Small intestine (tissue), 7 donors: ENCODE data around the gene TRPC1. TPM values are rescaled to one million over a fixed set of nuclear protein-coding genes. Genes with fewer than 3 reads are reported as not detected.

Source experiments
- DNase-seq, 2 donors: peaks; one replicate each; pipeline versions ENCODE4 v3.0.0 to v3.0.0-alpha.2; 2013
- FAIRE-seq: peaks from 2 replicates; lab custom pipeline; 2012; peaks lifted over from hg19 to GRCh38; lab: Jason Lieb, UNC
- H3K27ac ChIP-seq, 3 donors: one replicate each; pipeline ENCODE4 v1.5.1; 2013; ENCODE audit warnings: low read length in 2 of 3, mild to moderate bottlenecking in 2 of 3, control low read depth in 1 of 3, inconsistent platforms in 1 of 3, low read depth in 1 of 3, moderate library complexity in 1 of 3
- H3K27me3 ChIP-seq, 3 donors: one replicate each; pipeline ENCODE4 v1.6.1; 2013; ENCODE audit warnings: low read length in 3 of 3, inconsistent platforms in 1 of 3; ENCODE audit not compliant: control insufficient read depth in 3 of 3, insufficient read depth in 3 of 3
- H3K36me3 ChIP-seq, 3 donors: one replicate each; pipeline ENCODE4 v1.6.1; 2013; ENCODE audit warnings: low read length in 3 of 3, inconsistent platforms in 1 of 3, low read depth in 1 of 3, mild to moderate bottlenecking in 1 of 3, moderate library complexity in 1 of 3; ENCODE audit not compliant: control insufficient read depth in 3 of 3, insufficient read depth in 2 of 3
- H3K4me1 ChIP-seq, 3 donors: one replicate each; pipeline ENCODE4 v1.6.1; 2013; ENCODE audit warnings: low read length in 2 of 3, inconsistent platforms in 1 of 3, low read depth in 1 of 3, mild to moderate bottlenecking in 1 of 3, moderate library complexity in 1 of 3; ENCODE audit not compliant: control insufficient read depth in 3 of 3, insufficient read depth in 2 of 3
- H3K4me3 ChIP-seq, 3 donors: one replicate each; pipeline ENCODE4 v1.5.1; 2013; ENCODE audit warnings: low read length in 3 of 3, control low read depth in 1 of 3, inconsistent platforms in 1 of 3, low read depth in 1 of 3, mild to moderate bottlenecking in 1 of 3, moderate library complexity in 1 of 3
- H3K9me3 ChIP-seq, 2 donors: one replicate each; pipeline ENCODE4 v1.6.1; 2013; ENCODE audit warnings: low read depth in 1 of 2, low read length in 1 of 2; ENCODE audit not compliant: control insufficient read depth in 2 of 2, insufficient read depth in 1 of 2
- WGBS, 3 donors: extraction: QIAGEN DNeasy Blood & Tissue Kit; methylation state at CpG; one replicate each; pipeline ENCODE4 v1.1.7; 2013; 5-methylcytosine and 5-hydroxymethylcytosine counted together
- polyA plus RNA-seq, 4 donors: library from polyadenylated mRNA; stranded (reverse) in 3 of 4; unstranded in 1 of 4; fragments of 200-250 nt in 3 of 4; fragments of 120-200 nt in 1 of 4; gene quantifications; one replicate each; pipeline versions ENCODE4 v1.2.1 to v1.2.3, GENCODE V29; 2013
- donor health status: healthy with polysubstance abuse.
- donor health status: control.
- donor health status: control.
- donor health status: Bipolar disorder and iron deficiency.
- donor health status: healthy.

TRPC1 gene
- polyA plus RNA-seq, 4 donors = 0.22 to 4.1 (median 1.1) TPM

DNA sequence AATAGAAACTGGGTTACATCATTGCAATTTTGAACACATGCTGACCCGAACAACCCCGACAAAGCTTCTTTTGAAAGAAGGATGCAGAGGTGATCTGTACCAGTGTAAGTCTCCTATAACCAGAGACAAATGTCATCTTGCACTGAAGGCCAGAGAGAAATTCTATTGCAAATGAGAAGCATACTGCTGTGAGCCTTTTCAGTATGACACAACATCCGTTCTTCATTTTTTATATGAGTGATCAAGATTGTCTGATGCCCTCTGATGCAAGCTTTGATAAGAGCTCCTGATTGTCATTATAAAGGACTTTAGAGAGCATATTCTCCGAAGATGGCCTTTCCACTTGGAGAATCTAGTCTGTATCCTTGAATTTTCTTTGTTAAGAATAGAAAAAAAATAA, 128.2 kb downstream of the TRPC1 start:
- Histone ChIP-seq H3K4me1 (no peaks in the 10 kb centered on the region), H3K4me3 (no peak overlapping the region), H3K27ac (no peak overlapping the region), H3K27me3 (peaks cover 0 to 2% (median 0%) of the 10 kb centered on the region in 3 donors), H3K9me3 (no peaks in the 10 kb centered on the region), H3K36me3 (no peaks in the 10 kb centered on the region)
- no peak for FAIRE-seq
- WGBS, 3 donors = 60 to 87% (median 71%) methylated on average over 4 of the region's 4 CpGs
- DNase-seq = no peak

- DNase-seq (peak in 1 of 2 donors; percentile 28), FAIRE-seq (no peak)
- H3K27ac ChIP-seq = no peak overlapping the region
- H3K9me3 ChIP-seq = no peaks in the 10 kb centered on the region
- no peaks in the 10 kb centered on the region for H3K36me3 ChIP-seq
- peaks cover 0 to 2% (median 0%) of the 10 kb centered on the region in 3 donors for H3K27me3 ChIP-seq
- 35 to 43% (median 37%) methylated on average over 10 of the region's 10 CpGs for WGBS, 3 donors
- no peak overlapping the region for H3K4me3 ChIP-seq
- H3K4me1 ChIP-seq = no peaks in the 10 kb centered on the region
Measured at GRCh38 chr3:142853270-142854168, 129.7 kb downstream of the TRPC1 start.

DNA sequence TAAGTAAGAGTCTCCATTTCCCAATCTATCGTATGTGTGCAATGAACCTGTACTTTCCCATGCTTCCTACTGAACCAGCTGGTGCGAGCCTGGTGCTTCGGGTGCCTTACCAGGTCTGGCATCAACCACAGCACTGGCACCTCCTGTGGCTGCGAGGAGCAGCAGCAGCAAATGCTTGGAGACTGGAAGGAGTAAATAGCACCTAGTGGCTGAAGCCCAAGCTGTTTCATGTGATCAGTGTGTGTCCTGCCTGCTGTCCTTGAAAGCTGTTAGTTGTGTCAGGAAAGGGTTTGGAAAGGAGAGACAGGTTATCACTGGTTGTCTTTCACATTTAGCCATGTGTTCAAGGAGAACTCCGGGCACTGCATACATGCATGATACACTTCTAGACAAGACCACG, 133.2 kb downstream of the TRPC1 start:
- DNase-seq = peak in 1 of 2 donors; percentile 47
- H3K4me3 ChIP-seq = no peak overlapping the region
- H3K36me3 ChIP-seq = no peaks in the 10 kb centered on the region
- no peaks in the 10 kb centered on the region for H3K9me3 ChIP-seq
- H3K27ac ChIP-seq = no peak overlapping the region
- no peaks in the 10 kb centered on the region for H3K4me1 ChIP-seq
- 37 to 62% (median 43%) methylated on average over 6 of the region's 6 CpGs for WGBS, 3 donors
- peaks cover 0 to 7% (median 3%) of the 10 kb centered on the region in 3 donors for H3K27me3 ChIP-seq
- FAIRE-seq = no peak

Other genes with a start within 250 kb of the TRPC1 start
- 10 to 100 TPM in 1 of 4 donors, 1 to 10 TPM in 3; 3.5 to 15.0 (median 7.4) TPM for gene ATR, start 145.3 kb upstream of the TRPC1 start, polyA plus RNA-seq
- gene PLS1, start 127.6 kb upstream of the TRPC1 start, polyA plus RNA-seq = 100 to 1,000 TPM in 2 of 4 donors, 10 to 100 TPM in 2; 34.9 to 298 (median 171) TPM
- 1 to 10 TPM in 2 of 4 donors, under 1 TPM in 1, not detected in 1; 0.37 to 6.1 (median 2.2) TPM for gene PCOLCE2, start 165.0 kb downstream of the TRPC1 start, polyA plus RNA-seq
- not detected for gene PAQR9, start 239.6 kb downstream of the TRPC1 start, polyA plus RNA-seq